Neuronal stem cell (in vitro differentiated cells): ENCODE results near the gene SLC1A3. TPM values are rescaled to one million over a fixed set of nuclear protein-coding genes. Genes with fewer than 3 reads are reported as not detected.

ENCODE experiments used
- DNase-seq: peaks from one replicate; pipeline ENCODE4 v3.0.0-alpha.2; 2013; ENCODE audit warnings: low spot score
- H2AFZ ChIP-seq: one replicate; pipeline ENCODE4 v1.6.1; 2013; ENCODE audit warnings: mild to moderate bottlenecking, low read length, inconsistent platforms
- H2AK5ac ChIP-seq: 2 replicates; pipeline ENCODE4 v1.6.1; 2013; ENCODE audit warnings: low read depth, mild to moderate bottlenecking, inconsistent platforms, low read length, moderate library complexity, mixed read lengths
- H2BK120ac ChIP-seq: 2 replicates; pipeline ENCODE4 v1.6.1; 2013; ENCODE audit warnings: low read depth, mild to moderate bottlenecking, inconsistent platforms, low read length, moderate library complexity, mixed read lengths
- H2BK12ac ChIP-seq: one replicate; pipeline ENCODE4 v1.6.1; 2013; ENCODE audit warnings: low read length, inconsistent platforms
- H2BK15ac ChIP-seq: 2 replicates; pipeline ENCODE4 v1.6.1; 2013; ENCODE audit warnings: mild to moderate bottlenecking, low read length, inconsistent platforms, mixed read lengths
- H2BK5ac ChIP-seq: one replicate; pipeline ENCODE4 v1.6.1; 2013; ENCODE audit warnings: inconsistent platforms, mild to moderate bottlenecking, low read length, moderate library complexity
- H3K14ac ChIP-seq: one replicate; pipeline ENCODE4 v1.6.1; 2013; ENCODE audit warnings: low read length, inconsistent platforms
- H3K18ac ChIP-seq: 2 replicates; pipeline ENCODE4 v1.6.1; 2013; ENCODE audit warnings: low read length, inconsistent platforms
- H3K23ac ChIP-seq: 2 replicates; pipeline ENCODE4 v1.6.1; 2013; ENCODE audit warnings: low read depth, mild to moderate bottlenecking, mixed read lengths, low read length, inconsistent platforms; ENCODE audit not compliant: poor library complexity
- H3K27ac ChIP-seq: replicated peaks from 3 replicates; pipeline ENCODE4 v1.5.1; 2013; ENCODE audit warnings: low read length, inconsistent platforms
- H3K27me3 ChIP-seq, 3 experiments: 2 replicates each; pipeline ENCODE4 v1.6.1; 2013; ENCODE audit warnings: low read length in 3 of 3, mild to moderate bottlenecking in 2 of 3, inconsistent platforms in 1 of 3, low read depth in 1 of 3, mixed read lengths in 1 of 3, moderate library complexity in 1 of 3; ENCODE audit not compliant: control insufficient read depth in 3 of 3, insufficient read depth in 3 of 3
- H3K36me3 ChIP-seq, 2 donors: replicated peaks in 1 of 2; 2 replicates each; pipeline ENCODE4 v1.6.1; 2013; ENCODE audit warnings: low read length in 2 of 2; ENCODE audit not compliant: control insufficient read depth in 2 of 2, insufficient read depth in 2 of 2
- H3K4ac ChIP-seq: 2 replicates; pipeline ENCODE4 v1.6.1; 2013; ENCODE audit warnings: inconsistent platforms, mild to moderate bottlenecking, low read length, moderate library complexity
- H3K4me1 ChIP-seq, 2 donors: 1 replicate in 1 of 2; 2 replicates in 1 of 2; pipeline ENCODE4 v1.6.1; 2013; ENCODE audit warnings: low read length in 2 of 2, low read depth in 1 of 2; ENCODE audit not compliant: control insufficient read depth in 2 of 2, insufficient read depth in 1 of 2
- H3K4me2 ChIP-seq: one replicate; pipeline ENCODE4 v1.6.1; 2013; ENCODE audit warnings: mild to moderate bottlenecking, low read length, inconsistent platforms; ENCODE audit not compliant: insufficient read depth, poor library complexity, severe bottlenecking
- H3K4me3 ChIP-seq, 2 donors: 2 replicates each; pipeline ENCODE4 v1.5.1; 2013; ENCODE audit warnings: low read length in 2 of 2, mild to moderate bottlenecking in 2 of 2, inconsistent platforms in 1 of 2, moderate library complexity in 1 of 2
- H3K79me1 ChIP-seq: one replicate; pipeline ENCODE4 v1.6.1; 2013; ENCODE audit warnings: low read depth, mild to moderate bottlenecking, inconsistent platforms, low read length, moderate library complexity
- H3K9ac ChIP-seq: one replicate; pipeline ENCODE4 v1.6.1; 2013; ENCODE audit warnings: mild to moderate bottlenecking, low read depth, low read length, inconsistent platforms; ENCODE audit not compliant: poor library complexity
- H3K9me3 ChIP-seq, 2 donors: replicated peaks in 1 of 2; 2 replicates each; pipeline versions ENCODE3 to v1.6.1; 2013; ENCODE audit warnings: low read length in 2 of 2, mild to moderate bottlenecking in 2 of 2, inconsistent platforms in 1 of 2, low read depth in 1 of 2, mixed read lengths in 1 of 2, moderate library complexity in 1 of 2; ENCODE audit not compliant: control insufficient read depth in 2 of 2, insufficient read depth in 1 of 2
- H4K8ac ChIP-seq: one replicate; pipeline ENCODE4 v1.6.1; 2013; ENCODE audit warnings: low read depth, mild to moderate bottlenecking, inconsistent platforms, low read length, moderate library complexity
- H4K91ac ChIP-seq: one replicate; pipeline ENCODE4 v1.6.1; 2013; ENCODE audit warnings: low read length, low read depth, mild to moderate bottlenecking, inconsistent platforms; ENCODE audit not compliant: poor library complexity
- WGBS, 2 donors: extraction: QIAGEN DNeasy Blood & Tissue Kit; methylation state at CpG; one replicate each; pipeline ENCODE4 v1.1.7; 2013; ENCODE audit warnings: missing lambda C conversion rate in 2 of 2, mixed read lengths in 1 of 2; ENCODE audit not compliant: insufficient read length in 2 of 2, insufficient replicate concordance in 1 of 2; ENCODE audit errors: extremely low coverage in 2 of 2; 5-methylcytosine and 5-hydroxymethylcytosine counted together
- small RNA-seq: library from polyadenylated mRNA; stranded (forward); fragments of <200 nt; extraction: miRNeasy Mini kit (QIAGEN cat#:217004); gene quantifications from one replicate; pipeline ENCODE3, GENCODE V24; 2013; ENCODE audit not compliant: insufficient read depth

The SLC1A3 gene

GRCh38 chr5:36733183-36733582 is 126.8 kb downstream of the SLC1A3 start:
- no peaks in the 10 kb centered on the region for H3K36me3 ChIP-seq
- no peaks in the 10 kb centered on the region for H3K79me1 ChIP-seq
- H2AK5ac ChIP-seq, result no peak overlapping the region
- WGBS, 2 donors, result no CpG with 5 or more reads among the region's 5 CpGs
- no peak overlapping the region for H3K18ac ChIP-seq
- no peak overlapping the region for H3K27ac ChIP-seq
- H3K4me1 ChIP-seq, result no peaks in the 10 kb centered on the region
- no peak overlapping the region for H4K8ac ChIP-seq
- no peak overlapping the region for H2BK5ac ChIP-seq
- no peak overlapping the region for H2BK12ac ChIP-seq
- no peaks in the 10 kb centered on the region for H3K9me3 ChIP-seq
- no peak overlapping the region for H3K9ac ChIP-seq
- H2AFZ ChIP-seq, result no peak overlapping the region
- no peak overlapping the region for H3K4ac ChIP-seq
- no peak overlapping the region for H2BK15ac ChIP-seq
- peaks cover 0 to 7% (median 0%) of the 10 kb centered on the region in 3 experiments for H3K27me3 ChIP-seq
- DNase-seq, result no peak
- no peak overlapping the region for H2BK120ac ChIP-seq
- H4K91ac ChIP-seq, result no peak overlapping the region
- no peak overlapping the region for H3K14ac ChIP-seq
- H3K4me2 ChIP-seq, result no peak overlapping the region
- H3K4me3 ChIP-seq, result no peak overlapping the region
- no peak overlapping the region for H3K23ac ChIP-seq

- no peak overlapping the region for H3K9ac ChIP-seq
- no peaks in the 10 kb centered on the region for H3K79me1 ChIP-seq
- no peak overlapping the region for H2BK15ac ChIP-seq
- H2AK5ac ChIP-seq, result no peak overlapping the region
- H3K4me1 ChIP-seq, result no peaks in the 10 kb centered on the region
- no peak overlapping the region for H2AFZ ChIP-seq
- H3K23ac ChIP-seq, result no peak overlapping the region
- no peak overlapping the region for H2BK12ac ChIP-seq
- H3K27me3 ChIP-seq, result peaks cover 0 to 7% (median 0%) of the 10 kb centered on the region in 3 experiments
- H4K8ac ChIP-seq, result no peak overlapping the region
- no peak overlapping the region for H2BK5ac ChIP-seq
- H3K14ac ChIP-seq, result no peak overlapping the region
- H3K4me2 ChIP-seq, result no peak overlapping the region
- H3K27ac ChIP-seq, result no peak overlapping the region
- WGBS, 2 donors, result no CpG with 5 or more reads among the region's 4 CpGs
- H4K91ac ChIP-seq, result no peak overlapping the region
- H3K9me3 ChIP-seq, result no peaks in the 10 kb centered on the region
- no peak overlapping the region for H3K4ac ChIP-seq
- H3K36me3 ChIP-seq, result no peaks in the 10 kb centered on the region
- H3K4me3 ChIP-seq, result no peak overlapping the region
- no peak for DNase-seq
- H2BK120ac ChIP-seq, result no peak overlapping the region
- H3K18ac ChIP-seq, result no peak overlapping the region
These were observed 128.0 kb downstream of the SLC1A3 start for GRCh38 chr5:36734422-36734821.

GRCh38 chr5:36735891-36736290 is 129.5 kb downstream of the SLC1A3 start:
- Histone ChIP-seq H2BK15ac (no peak overlapping the region), H3K9me3 (no peaks in the 10 kb centered on the region), H3K14ac (no peak overlapping the region), H4K91ac (no peak overlapping the region), H2AFZ (no peak overlapping the region), H2BK5ac (no peak overlapping the region), H3K9ac (no peak overlapping the region), H3K27me3 (peaks cover 0 to 7% (median 0%) of the 10 kb centered on the region in 3 experiments), H2BK120ac (no peak overlapping the region), H3K4me1 (no peaks in the 10 kb centered on the region), H4K8ac (no peak overlapping the region), H2AK5ac (no peak overlapping the region), H3K4me2 (no peak overlapping the region), H3K27ac (no peak overlapping the region), H3K4me3 (no peak overlapping the region), H3K18ac (no peak overlapping the region), H2BK12ac (no peak overlapping the region), H3K4ac (no peak overlapping the region), H3K23ac (no peak overlapping the region), H3K79me1 (no peaks in the 10 kb centered on the region), H3K36me3 (no peaks in the 10 kb centered on the region)
- DNase-seq, result no peak

Small RNA genes within 50 kb of the gene (small RNA-seq; reads per million reads assigned to genes)
- not detected for gene AC010631.1
